PC-9 (cell line): ENCODE results near the gene CMTM4. TPM values are rescaled to one million over a fixed set of nuclear protein-coding genes. Genes with fewer than 3 reads are reported as not detected.
A peak's percentile ranks its signal among the peaks of the same experiment; 100 is the strongest.

Experiments
- BruUV-seq: library from RNA; stranded (reverse); fragments of 400-500 nt; replicated peaks from 2 replicates; lab custom pipeline; 2021; lab: Mats Ljungman, UMichigan
- CTCF ChIA-PET: fragments of 300-600 bp; sonication (Branson Sonifier 250); formaldehyde crosslinking; loops from one replicate; lab custom pipeline; 2022; ENCODE audit warnings: antibody characterized with exemption; lab: Charles Lee
- POLR2A ChIA-PET: fragments of 300-600 bp; sonication (Branson Sonifier 250); formaldehyde crosslinking; loops from one replicate; lab custom pipeline; 2022; ENCODE audit warnings: antibody characterized with exemption; ENCODE audit not compliant: unreplicated experiment; lab: Charles Lee
- DNase-seq, 2 experiments: peaks; one replicate each; pipeline versions ENCODE4 v3.0.0 to v3.0.0-alpha.2; 2015 to 2022; ENCODE audit warnings: mixed read lengths in 1 of 2
- H2AFZ ChIP-seq: fragments of 200-600 bp; sonication (generic); 2 replicates; pipeline ENCODE4 v1.8.1; 2017; ENCODE audit warnings: antibody characterized with exemption
- H3F3A ChIP-seq: fragments of 200-600 bp; sonication (generic); 2 replicates; pipeline ENCODE4 v1.8.1; 2017; ENCODE audit warnings: antibody characterized with exemption, mild to moderate bottlenecking, low read depth; ENCODE audit not compliant: insufficient read depth
- H3K27ac ChIP-seq: fragments of 200-600 bp; sonication (generic); 2 replicates; pipeline ENCODE4 v1.6.1; 2016; ENCODE audit warnings: mixed run types
- H3K27me3 ChIP-seq: fragments of 200-600 bp; sonication (generic); 2 replicates; pipeline ENCODE4 v1.6.1; 2016; ENCODE audit warnings: low read depth, mixed run types; ENCODE audit not compliant: insufficient read depth
- H3K36me3 ChIP-seq: fragments of 200-600 bp; sonication (generic); 2 replicates; pipeline ENCODE4 v1.6.1; 2016; ENCODE audit warnings: low read depth, mixed run types
- H3K4me1 ChIP-seq: fragments of 200-600 bp; sonication (generic); replicated peaks from 2 replicates; pipeline ENCODE4 v1.6.1; 2016; ENCODE audit warnings: mixed run types; ENCODE audit not compliant: insufficient read depth
- H3K4me2 ChIP-seq: fragments of 200-600 bp; sonication (generic); 2 replicates; pipeline ENCODE4 v1.6.1; 2017; ENCODE audit warnings: mixed run types
- H3K4me3 ChIP-seq: fragments of 200-600 bp; sonication (generic); 2 replicates; pipeline ENCODE4 v1.6.1; 2016; ENCODE audit warnings: mixed run types
- H3K79me2 ChIP-seq: fragments of 200-600 bp; sonication (generic); 2 replicates; pipeline ENCODE4 v1.6.1; 2017; ENCODE audit warnings: low read depth, mixed run types
- H3K9me2 ChIP-seq: fragments of 200-600 bp; sonication (generic); 2 replicates; pipeline ENCODE4 v1.8.1; 2017; ENCODE audit warnings: mild to moderate bottlenecking; ENCODE audit not compliant: insufficient read depth
- H3K9me3 ChIP-seq: fragments of 200-600 bp; sonication (generic); 2 replicates; pipeline ENCODE4 v1.8.1; 2016; ENCODE audit warnings: low read depth; ENCODE audit not compliant: insufficient read depth
- H4K20me1 ChIP-seq: fragments of 200-600 bp; sonication (generic); 2 replicates; pipeline ENCODE4 v1.8.1; 2017; ENCODE audit not compliant: insufficient read depth
- CTCF ChIP-seq: fragments of 200-600 bp; sonication (generic); conservative IDR thresholded peaks from 2 replicates; pipeline ENCODE4 v1.6.1; 2017; ENCODE audit warnings: mixed run types, antibody characterized with exemption, mild to moderate bottlenecking, moderate library complexity
- EZH2 ChIP-seq: fragments of 200-600 bp; sonication (generic); IDR thresholded peaks from 2 replicates; pipeline ENCODE4 v1.8.0; 2017; ENCODE audit warnings: antibody characterized with exemption, low read depth
- intact Hi-C: fragments of 100-400 bp; cut with micrococcal nuclease; formaldehyde crosslinking; loops from one replicate; pipeline ENCODE4 v1.10.0; 2022; ENCODE audit not compliant: unreplicated experiment
- total RNA-seq: library from RNA; stranded (reverse); gene quantifications from 2 replicates; pipeline ENCODE4 v1.2.3, GENCODE V29; 2021

CMTM4 gene
- total RNA-seq, 1 experiment from 2014 or later = 81.3 TPM

DNA sequence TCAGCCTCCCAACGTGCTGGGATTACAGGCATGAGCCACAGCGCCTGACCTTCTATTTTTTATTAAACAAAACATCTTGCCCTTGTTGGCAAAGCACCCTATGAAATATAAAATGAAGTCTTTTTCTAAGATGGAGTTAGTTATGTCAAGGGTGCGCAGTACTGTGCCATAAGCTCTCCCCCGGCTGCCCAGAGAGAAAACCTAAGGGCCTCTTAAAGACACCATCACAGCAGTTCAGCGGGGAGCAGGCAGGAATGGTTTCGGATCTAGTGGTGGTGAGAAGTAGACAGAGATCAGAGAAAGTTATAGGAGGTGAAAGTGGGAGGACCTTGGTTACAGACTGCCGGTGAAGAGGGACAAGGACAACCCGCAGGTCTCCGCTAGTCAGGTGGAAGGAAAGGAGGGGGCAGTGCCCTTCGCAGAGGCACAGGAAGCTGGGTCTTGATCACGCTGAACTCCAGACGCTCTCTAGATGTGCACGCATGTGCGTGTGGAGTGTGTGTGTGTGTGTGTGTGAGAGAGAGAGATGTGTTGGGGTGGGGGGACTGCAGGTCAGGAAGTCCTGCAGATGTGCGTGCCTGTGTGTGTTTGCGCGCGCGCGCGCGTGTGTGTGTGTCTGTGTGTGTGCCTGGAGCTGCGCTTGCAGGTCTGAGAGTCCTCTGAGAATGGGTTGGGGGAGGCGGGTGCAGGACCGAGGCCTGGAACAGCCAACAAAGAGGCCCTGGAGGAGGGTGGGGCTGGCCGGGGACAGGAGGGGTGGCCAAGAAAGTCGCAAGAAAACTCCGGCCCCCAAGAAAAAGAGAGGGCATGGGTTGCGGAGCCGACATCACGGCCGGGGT is 92.8 kb downstream of the CMTM4 start:
- no peak overlapping the region for H2AFZ ChIP-seq
- H3K9me3 ChIP-seq = no peaks in the 10 kb centered on the region
- peaks cover 11% of the 10 kb centered on the region for H3K4me1 ChIP-seq
- H3K79me2 ChIP-seq = no peaks in the 10 kb centered on the region
- no peak overlapping the region for H3K27ac ChIP-seq
- no peaks in the 10 kb centered on the region for H3K9me2 ChIP-seq
- H3K4me3 ChIP-seq = peak overlapping the region; percentile 80; the same call in 1 of the 2 replicates
- no peaks in the 10 kb centered on the region for H3K36me3 ChIP-seq
- TF ChIP-seq EZH2 = no peak
- no peak for TF ChIP-seq CTCF
- ChIA-PET CTCF (no interaction called here), POLR2A (interaction anchor here (0.6 to 0.7 kb wide), 3 partner anchors 34 to 277 kb away, joined by 6 to 16 read pairs (median 9); no protein-coding TSS in a partner anchor)
- peaks cover 23% of the 10 kb centered on the region; the same call in 1 of the 2 replicates for H3F3A ChIP-seq
- peak overlapping the region; percentile 78 for H3K4me2 ChIP-seq
- H4K20me1 ChIP-seq = 0 out of 2 replicates have a peak, but pooled peaks cover under 1% of the 10 kb centered on the region
- BruUV-seq = TSS peak; percentile 37
- H3K27me3 ChIP-seq = no peaks in the 10 kb centered on the region
- DNase-seq = peak in 1 of 2 experiments; percentile 69
- intact Hi-C loops = loop anchor here (1.0 to 5.0 kb wide), 4 partner anchors 51 to 195 kb away; partner anchors contain the start of genes CKLF and TK2

DNA sequence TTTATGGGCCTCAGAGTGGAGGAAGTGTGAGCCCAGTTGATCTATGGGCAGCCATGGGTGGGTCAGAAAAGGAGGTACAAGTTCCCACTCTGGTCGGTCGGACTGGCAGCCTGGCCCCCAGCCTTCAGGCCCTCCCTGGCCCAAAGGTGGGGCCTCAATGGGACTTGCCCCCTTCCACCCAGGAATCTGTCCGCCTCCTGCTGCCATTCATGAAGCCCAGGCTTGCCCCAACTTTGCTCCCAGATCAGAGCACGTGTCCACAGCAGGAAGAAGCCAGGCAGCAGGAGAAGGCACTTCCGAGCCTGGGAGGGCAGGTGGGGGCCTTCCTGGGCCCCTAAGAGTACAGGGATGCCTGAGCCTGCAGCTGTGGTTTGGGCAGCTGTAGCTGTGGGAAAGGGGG is 95.1 kb downstream of the CMTM4 start:
- CTCF ChIA-PET = no interaction called here
- intact Hi-C loops = loop anchor here (5.0 kb wide), 1 partner anchor 49 kb away; the partner anchor contains the start of genes CKLF and TK2

More for the DNA sequence above, 95.1 kb downstream of the CMTM4 start:
- no peaks in the 10 kb centered on the region for H3K27me3 ChIP-seq
- H3K4me3 ChIP-seq = no peak overlapping the region
- H3K79me2 ChIP-seq = no peaks in the 10 kb centered on the region
- H3K27ac ChIP-seq = no peak overlapping the region
- no peaks in the 10 kb centered on the region for H3K36me3 ChIP-seq
- no peak overlapping the region for H2AFZ ChIP-seq
- DNase-seq = no peak
- POLR2A ChIA-PET = no interaction called here
- H3K4me1 ChIP-seq = peaks cover 8% of the 10 kb centered on the region; the same call in 1 of the 2 replicates
- H3K4me2 ChIP-seq = no peak overlapping the region
- no peaks in the 10 kb centered on the region for H4K20me1 ChIP-seq
- no peaks in the 10 kb centered on the region for H3K9me3 ChIP-seq
- no peaks in the 10 kb centered on the region for H3K9me2 ChIP-seq
- 0 out of 2 replicates have a peak, but pooled peaks cover 9% of the 10 kb centered on the region for H3F3A ChIP-seq
- TF ChIP-seq CTCF = no peak
- TF ChIP-seq EZH2 = no peak
- BruUV-seq = no TSS peak
